Mucosa of descending colon (tissue), 3 donors: ENCODE results near the gene STN1. TPM values are rescaled to one million over a fixed set of nuclear protein-coding genes. Genes with fewer than 3 reads are reported as not detected.

ENCODE experiments used
- ATAC-seq: fragments of 200-7000 bp; cut with Tn5 transposase; one replicate; pipeline ENCODE4 v1.9.1; 2020; ENCODE audit warnings: mild to moderate bottlenecking, moderate library complexity
- DNase-seq, 3 donors: peaks; one replicate each; pipeline ENCODE4 v3.0.0-alpha.2; 2020
- H3K36me3 ChIP-seq: fragments of 200-600 bp; one replicate; pipeline ENCODE4 v1.8.0; 2021; ENCODE audit warnings: low read depth, mild to moderate bottlenecking
- H3K4me1 ChIP-seq: fragments of 200-600 bp; one replicate; pipeline ENCODE4 v1.8.0; 2021; ENCODE audit warnings: low read depth, mild to moderate bottlenecking
- H3K4me3 ChIP-seq: fragments of 200-600 bp; one replicate; pipeline ENCODE4 v1.8.0; 2021; ENCODE audit warnings: mild to moderate bottlenecking
- H3K9me3 ChIP-seq: fragments of 200-600 bp; one replicate; pipeline ENCODE4 v1.8.0; 2021; ENCODE audit warnings: mild to moderate bottlenecking
- intact Hi-C, 2 donors: fragments of 100-400 bp; cut with DNase I in 1 of 2; cut with micrococcal nuclease in 1 of 2; formaldehyde crosslinking; loops; one replicate each; pipeline versions ENCODE4 v1.11.0 to v1.11.1; 2022; cut with DNase I, micrococcal nuclease
- total RNA-seq, 3 donors: library from RNA; stranded (reverse); fragmentation: NEBNext Ultra II Directional in 2 of 3; extraction: Animal tissue kit (Norgen Biotek cat#: 25700) in 2 of 3; gene quantifications; one replicate each; pipeline versions ENCODE4 v1.2.1 to v1.2.4, GENCODE V29; 2021 to 2023
- TF ChIP-seq, protein P1 (sequence below): fragments of 200-600 bp; IDR thresholded peaks from one replicate; pipeline ENCODE4 v1.8.0; 2022; ENCODE audit warnings: antibody characterized with exemption, mild to moderate bottlenecking
- donor health status: DM: no; HTN: no; CAD: no; lungs with moderate emphysema.
- donor health status: DM: no; HTN: no; CAD: no.
- donor health status: DM: no; HTN: yes; CAD: no.

The STN1 gene
- total RNA-seq, 3 donors from 2014 or later, result 18.8 to 25.2 (median 20.7) TPM

DNA sequence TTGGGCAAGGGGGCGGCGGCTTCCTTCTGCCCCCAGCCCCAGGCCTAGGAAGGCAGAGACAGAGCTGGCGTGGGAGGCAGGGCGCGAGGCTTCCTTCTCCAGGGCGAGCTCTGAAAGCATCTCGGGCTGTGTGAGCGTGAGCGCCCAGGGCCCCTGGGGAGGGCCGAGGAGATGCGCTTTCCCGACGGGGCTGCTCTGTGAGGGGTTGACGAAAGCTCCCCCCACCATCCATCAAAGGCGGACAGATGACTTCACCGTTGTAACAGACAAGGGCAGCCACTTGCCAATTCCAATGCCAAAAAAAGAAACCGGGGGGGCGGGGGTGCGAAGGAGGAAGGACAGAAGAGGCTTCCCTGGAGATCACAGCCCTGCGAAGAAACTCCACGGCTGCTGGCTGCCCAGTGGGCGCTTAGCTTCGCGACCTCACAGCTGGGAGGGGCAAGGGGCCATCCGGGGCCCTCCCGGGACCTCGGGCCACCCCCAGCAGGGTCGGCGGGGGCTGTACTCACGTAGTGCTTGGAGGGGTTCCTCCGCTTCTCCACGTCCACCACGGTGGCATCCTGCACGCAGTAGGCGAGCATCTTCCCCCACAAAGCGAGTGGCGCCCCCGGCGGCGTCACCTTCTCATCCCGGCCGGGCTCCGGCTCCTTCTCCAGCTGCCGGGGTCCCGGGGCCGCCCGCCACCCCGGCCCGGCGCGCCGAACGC, 63.1 kb downstream of the STN1 start:
- Histone ChIP-seq H3K4me3 (peak overlapping the region; percentile 58), H3K4me1 (peaks cover 37% of the 10 kb centered on the region), H3K9me3 (no peaks in the 10 kb centered on the region), H3K36me3 (no peaks in the 10 kb centered on the region)
- ATAC-seq (peak; percentile 27), DNase-seq (peak in 2 of 3 donors; percentile 58 to 68)
- TF ChIP-seq, protein P1, sequence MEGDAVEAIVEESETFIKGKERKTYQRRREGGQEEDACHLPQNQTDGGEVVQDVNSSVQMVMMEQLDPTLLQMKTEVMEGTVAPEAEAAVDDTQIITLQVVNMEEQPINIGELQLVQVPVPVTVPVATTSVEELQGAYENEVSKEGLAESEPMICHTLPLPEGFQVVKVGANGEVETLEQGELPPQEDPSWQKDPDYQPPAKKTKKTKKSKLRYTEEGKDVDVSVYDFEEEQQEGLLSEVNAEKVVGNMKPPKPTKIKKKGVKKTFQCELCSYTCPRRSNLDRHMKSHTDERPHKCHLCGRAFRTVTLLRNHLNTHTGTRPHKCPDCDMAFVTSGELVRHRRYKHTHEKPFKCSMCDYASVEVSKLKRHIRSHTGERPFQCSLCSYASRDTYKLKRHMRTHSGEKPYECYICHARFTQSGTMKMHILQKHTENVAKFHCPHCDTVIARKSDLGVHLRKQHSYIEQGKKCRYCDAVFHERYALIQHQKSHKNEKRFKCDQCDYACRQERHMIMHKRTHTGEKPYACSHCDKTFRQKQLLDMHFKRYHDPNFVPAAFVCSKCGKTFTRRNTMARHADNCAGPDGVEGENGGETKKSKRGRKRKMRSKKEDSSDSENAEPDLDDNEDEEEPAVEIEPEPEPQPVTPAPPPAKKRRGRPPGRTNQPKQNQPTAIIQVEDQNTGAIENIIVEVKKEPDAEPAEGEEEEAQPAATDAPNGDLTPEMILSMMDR, result no peak
- intact Hi-C loops, result loop anchor here in 1 of 2 donors (5.0 kb wide), 1 partner anchor 143 kb away; no protein-coding TSS in a partner anchor

DNA sequence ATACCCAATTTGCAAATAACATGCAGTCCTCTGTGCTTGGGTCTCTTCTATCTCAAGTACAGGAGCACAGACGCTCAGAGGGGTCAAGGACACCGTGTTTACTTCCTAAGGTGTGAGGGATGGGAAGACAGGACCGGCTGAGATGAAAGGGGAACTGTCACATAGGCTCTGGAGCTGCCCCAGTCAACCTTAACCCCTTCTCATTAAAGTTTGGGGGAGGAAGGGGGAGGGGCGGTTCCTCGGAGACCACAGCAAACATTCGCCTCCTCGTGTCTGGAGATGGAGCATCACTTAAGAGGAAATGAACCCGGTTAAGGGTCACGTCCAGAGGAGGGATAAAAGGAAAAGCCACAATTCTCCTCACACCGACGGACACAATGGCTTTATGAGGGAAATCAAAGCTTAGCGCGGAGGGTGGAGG, 63.7 kb downstream of the STN1 start:
- Histone ChIP-seq H3K4me1 (peaks cover 41% of the 10 kb centered on the region), H3K9me3 (no peaks in the 10 kb centered on the region), H3K4me3 (peak overlapping the region; percentile 58), H3K36me3 (no peaks in the 10 kb centered on the region)
- ATAC-seq (peak; percentile 28), DNase-seq (peak in 1 of 3 donors; percentile 66)
- TF ChIP-seq, protein P1, result no peak
- intact Hi-C loops, result no loop called here

DNA sequence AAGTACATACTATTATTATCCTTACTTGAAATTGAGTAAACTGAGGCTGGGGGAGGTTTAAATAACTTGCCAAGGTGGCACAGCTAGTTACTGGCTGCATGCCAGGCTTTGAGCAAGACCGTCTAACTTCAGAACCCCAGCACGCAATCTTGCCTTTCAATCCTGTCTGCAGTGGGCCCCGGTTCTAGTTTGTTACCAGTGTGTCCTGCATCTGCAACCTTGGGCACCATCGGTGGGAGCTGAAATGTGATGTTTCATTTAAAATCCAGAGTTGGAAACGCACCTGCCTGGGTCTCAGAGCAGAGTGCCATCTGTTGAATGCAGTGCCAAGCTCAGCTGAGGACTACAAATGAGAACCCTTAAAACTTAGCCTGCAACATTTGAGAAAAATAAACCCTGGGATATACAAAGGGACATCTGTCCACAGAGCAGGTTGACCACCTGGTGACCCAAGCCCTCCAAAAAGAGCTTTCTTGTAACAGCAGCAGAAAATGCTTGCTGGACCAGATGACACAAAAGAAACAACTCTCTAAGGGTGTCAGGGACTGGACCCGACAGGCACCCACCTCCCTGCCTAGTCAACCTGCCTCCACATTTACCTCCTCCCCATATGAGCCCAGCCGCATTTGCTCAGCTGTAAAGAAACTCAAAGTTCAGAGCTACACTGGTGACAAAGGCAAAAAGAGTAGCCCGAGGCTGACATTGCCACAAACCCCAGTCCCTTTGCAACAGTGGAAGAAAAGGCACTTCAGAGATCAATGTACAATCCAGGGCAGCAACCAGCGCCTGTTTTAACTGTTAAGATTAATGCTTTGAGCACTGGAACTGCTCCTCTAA, 64.3 kb downstream of the STN1 start:
- TF ChIP-seq, protein P1, result no peak
- peaks cover 42% of the 10 kb centered on the region for H3K4me1 ChIP-seq
- ATAC-seq, result peak; percentile 27
- peak in 2 of 3 donors; percentile 55 to 56 for DNase-seq
- no peaks in the 10 kb centered on the region for H3K36me3 ChIP-seq
- no peak overlapping the region for H3K4me3 ChIP-seq
- intact Hi-C loops, result no loop called here
- H3K9me3 ChIP-seq, result no peaks in the 10 kb centered on the region

DNA sequence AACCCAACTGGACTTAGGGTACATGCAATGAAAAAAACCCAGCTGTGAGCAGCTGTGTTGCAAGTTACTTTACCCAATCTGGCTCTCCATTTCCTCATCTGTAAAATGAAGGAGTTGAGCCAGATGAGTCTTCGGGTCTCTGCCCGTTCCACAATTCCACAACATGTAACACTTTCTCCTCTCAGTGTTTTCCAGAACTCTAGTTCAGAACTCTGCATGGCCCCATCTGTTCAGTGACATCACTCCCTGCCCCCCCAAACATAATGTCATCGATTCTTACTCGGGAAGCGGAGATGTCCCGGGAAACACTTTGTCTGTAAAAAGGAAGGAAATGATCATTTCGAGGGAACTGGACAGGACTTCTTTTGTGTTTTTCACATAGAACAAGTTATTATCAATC, 65.1 kb downstream of the STN1 start:
- intact Hi-C loops, result no loop called here
- DNase-seq, result no peak
- no peaks in the 10 kb centered on the region for H3K9me3 ChIP-seq
- no peaks in the 10 kb centered on the region for H3K36me3 ChIP-seq
- peaks cover 42% of the 10 kb centered on the region for H3K4me1 ChIP-seq
- ATAC-seq, result no peak
- TF ChIP-seq, protein P1, result no peak
- no peak overlapping the region for H3K4me3 ChIP-seq

DNA sequence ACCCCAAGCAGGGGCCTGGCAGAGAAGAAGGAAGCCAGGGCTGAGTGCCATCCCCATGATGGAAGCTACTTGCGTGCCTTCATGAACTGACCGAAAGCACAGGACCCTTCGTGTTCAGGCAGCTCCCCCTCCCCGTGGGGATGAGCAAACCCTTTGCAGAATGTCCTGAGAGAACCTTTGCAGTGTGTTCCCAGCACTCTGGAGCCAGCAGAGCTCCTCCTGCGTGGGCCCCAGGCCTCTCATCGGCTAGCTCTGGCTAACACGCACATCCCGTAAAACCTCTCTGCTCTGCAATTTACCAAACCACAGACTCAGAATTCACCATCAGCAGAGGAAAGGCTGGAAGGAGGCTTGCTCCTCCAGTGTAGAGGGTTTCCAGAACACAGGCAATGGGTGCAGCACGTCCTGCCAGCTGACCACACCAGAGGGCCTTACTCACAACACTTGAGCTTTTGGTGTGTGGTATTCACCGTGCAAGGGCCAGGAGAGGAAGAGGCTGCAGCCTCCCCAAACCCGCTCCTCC, 65.7 kb downstream of the STN1 start:
- intact Hi-C loops, result no loop called here
- Histone ChIP-seq H3K9me3 (no peaks in the 10 kb centered on the region), H3K4me3 (no peak overlapping the region), H3K4me1 (peaks cover 42% of the 10 kb centered on the region), H3K36me3 (no peaks in the 10 kb centered on the region)
- TF ChIP-seq, protein P1, result no peak
- DNase-seq (no peak), ATAC-seq (no peak)
